Hepatocyte (in vitro differentiated cells): ENCODE measurements around the gene C1QTNF7. TPM values are rescaled to one million over a fixed set of nuclear protein-coding genes. Genes with fewer than 3 reads are reported as not detected.

ENCODE experiments used
- DNase-seq: peaks from one replicate; pipeline ENCODE4 v3.0.0-alpha.2; 2016; ENCODE audit warnings: low spot score
- H2AFZ ChIP-seq: fragments of 200-600 bp; sonication (generic); 2 replicates; pipeline ENCODE4 v1.6.0; 2016; ENCODE audit warnings: antibody characterized with exemption, mild to moderate bottlenecking
- H3K27ac ChIP-seq: fragments of 200-600 bp; sonication (generic); 2 replicates; pipeline ENCODE4 v1.5.1; 2016; ENCODE audit warnings: mild to moderate bottlenecking
- H3K27me3 ChIP-seq: fragments of 200-600 bp; sonication (generic); 2 replicates; pipeline ENCODE4 v1.6.1; 2016
- H3K36me3 ChIP-seq: fragments of 200-600 bp; sonication (generic); replicated peaks from 2 replicates; pipeline ENCODE4 v1.5.1; 2016; ENCODE audit warnings: low read depth; ENCODE audit not compliant: insufficient read depth
- H3K4me1 ChIP-seq: fragments of 200-600 bp; sonication (generic); 2 replicates; pipeline ENCODE4 v1.5.1; 2016; ENCODE audit warnings: mild to moderate bottlenecking, moderate library complexity; ENCODE audit not compliant: insufficient read depth
- H3K4me2 ChIP-seq: fragments of 200-600 bp; sonication (generic); 2 replicates; pipeline ENCODE4 v1.6.0; 2016
- H3K4me3 ChIP-seq: fragments of 200-600 bp; sonication (generic); 2 replicates; pipeline ENCODE4 v1.5.1; 2016; ENCODE audit warnings: mild to moderate bottlenecking
- H3K79me2 ChIP-seq: fragments of 200-600 bp; sonication (generic); 2 replicates; pipeline ENCODE4 v1.6.0; 2017; ENCODE audit warnings: mild to moderate bottlenecking
- H3K9me2 ChIP-seq: fragments of 200-600 bp; sonication (generic); replicated peaks from 2 replicates; pipeline ENCODE4 v1.6.0; 2017; ENCODE audit warnings: mild to moderate bottlenecking; ENCODE audit not compliant: insufficient read depth
- H3K9me3 ChIP-seq: fragments of 200-600 bp; sonication (generic); 2 replicates; pipeline ENCODE4 v1.5.1; 2016; ENCODE audit warnings: low read depth, mild to moderate bottlenecking
- H4K20me1 ChIP-seq: fragments of 200-600 bp; sonication (generic); 2 replicates; pipeline ENCODE4 v1.6.0; 2016; ENCODE audit warnings: mild to moderate bottlenecking; ENCODE audit not compliant: insufficient read depth, poor library complexity, severe bottlenecking
- EZH2 ChIP-seq: fragments of 200-600 bp; sonication (generic); IDR thresholded peaks from 2 replicates; pipeline ENCODE4 v1.6.1; 2016; ENCODE audit warnings: antibody characterized with exemption, mild to moderate bottlenecking, borderline replicate concordance
- EZH2phosphoT487 ChIP-seq: fragments of 200-600 bp; sonication (generic); IDR thresholded peaks from one replicate; pipeline ENCODE4 v1.6.1; 2018; ENCODE audit warnings: antibody characterized with exemption, mild to moderate bottlenecking, low read depth, moderate library complexity; ENCODE audit not compliant: unreplicated experiment, severe bottlenecking
- WGBS: methylation state at CpG from one replicate; pipeline ENCODE4 v1.1.6; 2016; ENCODE audit warnings: low lambda C conversion rate; ENCODE audit errors: missing lambda C conversion rate; 5-methylcytosine and 5-hydroxymethylcytosine counted together
- polyA plus RNA-seq: library from polyadenylated mRNA; unstranded; fragments of >200 nt; fragmentation: Nextera tagmentation; extraction: Ambion mirVana; gene quantifications from 2 replicates; pipeline ENCODE4 v1.2.1, GENCODE V29; 2016
- total RNA-seq: library from RNA; depleted of rRNA; stranded (reverse); fragments of >200 nt; gene quantifications from 2 replicates; pipeline ENCODE4 v1.2.3, GENCODE V29; 2014
- TF ChIP-seq, protein P1 (sequence below): fragments of 200-600 bp; sonication (generic); IDR thresholded peaks from 2 replicates; pipeline ENCODE4 v1.5.1; 2016; ENCODE audit warnings: antibody characterized with exemption, mild to moderate bottlenecking; ENCODE audit not compliant: poor library complexity

The C1QTNF7 gene
- total and polyA plus RNA-seq, 2 experiments from 2014 or later, result 1.4 TPM

DNA sequence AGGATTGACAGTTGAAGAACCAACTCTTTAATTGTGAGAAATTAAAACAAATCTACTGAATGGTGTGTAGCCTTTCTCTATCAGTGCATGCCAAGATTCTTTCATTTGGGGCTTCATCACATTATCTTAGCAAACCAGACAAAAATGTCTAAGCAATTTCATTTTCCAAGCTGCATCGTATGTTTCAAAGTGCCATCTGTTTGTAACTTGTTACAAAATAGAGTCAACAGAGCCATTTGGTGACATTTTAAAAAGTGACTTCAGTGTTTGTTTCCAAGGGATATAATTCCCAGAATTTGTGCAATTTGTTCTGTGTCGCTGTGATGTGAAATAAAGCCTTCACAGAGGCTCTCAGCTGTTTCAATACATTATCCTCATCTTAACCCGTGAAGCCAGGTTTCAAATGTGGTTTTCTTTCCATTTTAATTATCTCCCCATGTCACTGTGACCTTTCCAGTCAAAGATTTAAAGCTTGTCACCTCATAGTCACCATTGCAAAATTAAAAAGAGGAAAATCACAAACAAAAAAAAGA is 46.0 kb upstream of the C1QTNF7 start:
- Histone ChIP-seq H3K4me1 (no peaks in the 10 kb centered on the region), H3K9me2 (no peaks in the 10 kb centered on the region), H3K4me3 (no peak overlapping the region), H4K20me1 (no peaks in the 10 kb centered on the region), H3K27ac (no peak overlapping the region), H3K79me2 (no peaks in the 10 kb centered on the region), H3K4me2 (no peak overlapping the region), H2AFZ (no peak overlapping the region), H3K27me3 (no peaks in the 10 kb centered on the region), H3K9me3 (no peaks in the 10 kb centered on the region), H3K36me3 (no peaks in the 10 kb centered on the region)
- 90% methylated on average over 3 of the region's 3 CpGs for WGBS
- no peak for DNase-seq
- TF ChIP-seq EZH2phosphoT487, result no peak
- TF ChIP-seq, protein P1, sequence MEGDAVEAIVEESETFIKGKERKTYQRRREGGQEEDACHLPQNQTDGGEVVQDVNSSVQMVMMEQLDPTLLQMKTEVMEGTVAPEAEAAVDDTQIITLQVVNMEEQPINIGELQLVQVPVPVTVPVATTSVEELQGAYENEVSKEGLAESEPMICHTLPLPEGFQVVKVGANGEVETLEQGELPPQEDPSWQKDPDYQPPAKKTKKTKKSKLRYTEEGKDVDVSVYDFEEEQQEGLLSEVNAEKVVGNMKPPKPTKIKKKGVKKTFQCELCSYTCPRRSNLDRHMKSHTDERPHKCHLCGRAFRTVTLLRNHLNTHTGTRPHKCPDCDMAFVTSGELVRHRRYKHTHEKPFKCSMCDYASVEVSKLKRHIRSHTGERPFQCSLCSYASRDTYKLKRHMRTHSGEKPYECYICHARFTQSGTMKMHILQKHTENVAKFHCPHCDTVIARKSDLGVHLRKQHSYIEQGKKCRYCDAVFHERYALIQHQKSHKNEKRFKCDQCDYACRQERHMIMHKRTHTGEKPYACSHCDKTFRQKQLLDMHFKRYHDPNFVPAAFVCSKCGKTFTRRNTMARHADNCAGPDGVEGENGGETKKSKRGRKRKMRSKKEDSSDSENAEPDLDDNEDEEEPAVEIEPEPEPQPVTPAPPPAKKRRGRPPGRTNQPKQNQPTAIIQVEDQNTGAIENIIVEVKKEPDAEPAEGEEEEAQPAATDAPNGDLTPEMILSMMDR, result no peak
- TF ChIP-seq EZH2, result no peak

DNA sequence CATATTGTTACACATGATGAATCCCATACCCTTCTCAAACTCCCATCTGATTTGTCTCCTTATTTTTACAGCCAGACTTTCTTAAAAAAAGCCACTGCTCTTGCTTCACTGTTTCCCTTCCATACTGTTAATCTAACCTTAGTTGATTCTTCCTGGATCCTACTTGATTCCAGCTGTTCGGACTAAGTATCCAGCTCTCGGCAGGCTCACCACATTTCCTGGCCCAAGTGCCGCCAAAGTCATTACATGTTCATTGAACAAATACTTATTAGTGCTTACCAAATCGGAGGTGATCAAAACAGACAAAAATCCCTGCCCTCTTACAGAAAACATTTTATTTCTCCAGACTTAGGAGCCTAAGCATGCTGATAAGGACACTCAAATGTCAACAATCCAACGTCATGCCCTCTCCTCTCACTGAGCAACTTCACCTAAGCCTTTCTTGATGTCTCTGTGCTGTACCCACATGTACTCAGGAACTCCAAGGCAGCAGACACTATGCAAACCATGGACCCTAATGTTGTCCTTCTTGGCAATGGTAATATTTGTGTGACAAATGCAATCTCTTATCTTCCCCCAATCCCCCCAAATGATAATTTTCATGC is 45.1 kb upstream of the C1QTNF7 start:
- DNase-seq, result no peak
- H4K20me1 ChIP-seq, result no peaks in the 10 kb centered on the region
- no peaks in the 10 kb centered on the region for H3K9me2 ChIP-seq
- TF ChIP-seq EZH2 (no peak), EZH2phosphoT487 (no peak)
- TF ChIP-seq, protein P1, result no peak
- no peaks in the 10 kb centered on the region for H3K79me2 ChIP-seq
- H3K4me2 ChIP-seq, result no peak overlapping the region
- H2AFZ ChIP-seq, result no peak overlapping the region
- no peaks in the 10 kb centered on the region for H3K4me1 ChIP-seq
- 69% methylated on average over 5 of the region's 5 CpGs for WGBS
- no peaks in the 10 kb centered on the region for H3K9me3 ChIP-seq
- H3K27me3 ChIP-seq, result no peaks in the 10 kb centered on the region
- no peaks in the 10 kb centered on the region for H3K36me3 ChIP-seq
- no peak overlapping the region for H3K27ac ChIP-seq
- H3K4me3 ChIP-seq, result no peak overlapping the region

DNA sequence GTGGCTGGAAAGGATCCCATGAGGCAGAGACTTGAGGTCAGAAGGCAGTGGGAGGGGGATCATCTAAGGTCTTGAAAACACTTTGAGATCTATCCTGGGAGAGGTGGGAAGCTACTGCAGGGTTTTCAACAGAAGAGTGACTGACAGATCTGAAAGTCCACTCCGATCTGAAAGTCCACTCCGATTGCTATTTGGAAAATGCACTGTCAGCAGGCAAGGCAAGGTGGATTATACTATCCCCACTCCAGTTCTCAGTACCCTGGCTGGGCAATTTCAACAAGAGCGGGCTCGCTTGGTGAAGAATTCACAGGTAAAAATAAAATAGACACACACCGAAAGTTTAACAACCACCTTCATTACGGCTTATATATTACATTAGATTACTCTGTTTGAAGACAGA is 42.3 kb upstream of the C1QTNF7 start:
- Histone ChIP-seq H2AFZ (no peak overlapping the region), H3K9me2 (no peaks in the 10 kb centered on the region), H3K4me1 (no peaks in the 10 kb centered on the region), H4K20me1 (no peaks in the 10 kb centered on the region), H3K4me2 (no peak overlapping the region), H3K27me3 (no peaks in the 10 kb centered on the region), H3K36me3 (no peaks in the 10 kb centered on the region), H3K79me2 (no peaks in the 10 kb centered on the region), H3K4me3 (no peak overlapping the region), H3K9me3 (no peaks in the 10 kb centered on the region), H3K27ac (no peak overlapping the region)
- TF ChIP-seq, protein P1, result no peak
- 97% methylated on average over 6 of the region's 6 CpGs for WGBS
- DNase-seq, result no peak

DNA sequence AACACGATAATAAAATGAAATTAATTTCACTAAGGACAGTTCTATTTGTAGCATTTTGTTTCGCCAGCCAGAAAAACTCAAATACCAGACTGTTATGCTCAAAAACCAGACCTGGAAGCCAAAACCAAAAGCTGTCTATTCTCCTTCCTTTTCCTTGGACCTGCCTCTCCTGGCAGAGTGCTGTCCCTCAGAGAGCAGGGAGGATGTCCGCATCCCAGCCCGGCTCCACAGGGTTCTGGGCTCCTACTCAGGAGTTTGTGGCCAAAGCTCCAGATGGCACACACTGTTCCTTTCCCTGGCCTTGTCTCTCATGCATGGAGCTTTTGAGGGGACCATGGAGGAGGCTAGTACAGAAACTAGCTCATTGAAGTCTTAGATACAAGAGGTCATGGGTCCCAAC is 41.9 kb upstream of the C1QTNF7 start:
- Histone ChIP-seq H3K4me3 (no peak overlapping the region), H3K36me3 (no peaks in the 10 kb centered on the region), H4K20me1 (no peaks in the 10 kb centered on the region), H3K9me2 (no peaks in the 10 kb centered on the region), H3K27me3 (no peaks in the 10 kb centered on the region), H3K4me1 (no peaks in the 10 kb centered on the region), H3K4me2 (no peak overlapping the region), H3K9me3 (no peaks in the 10 kb centered on the region), H3K79me2 (no peaks in the 10 kb centered on the region), H3K27ac (no peak overlapping the region), H2AFZ (no peak overlapping the region)
- TF ChIP-seq, protein P1, result no peak
- TF ChIP-seq EZH2, result no peak
- no peak for TF ChIP-seq EZH2phosphoT487
- WGBS, result 95% methylated on average over 4 of the region's 4 CpGs
- DNase-seq, result no peak
